Measurements from ENCODE around the gene A2M.

A2M gene

DNA sequence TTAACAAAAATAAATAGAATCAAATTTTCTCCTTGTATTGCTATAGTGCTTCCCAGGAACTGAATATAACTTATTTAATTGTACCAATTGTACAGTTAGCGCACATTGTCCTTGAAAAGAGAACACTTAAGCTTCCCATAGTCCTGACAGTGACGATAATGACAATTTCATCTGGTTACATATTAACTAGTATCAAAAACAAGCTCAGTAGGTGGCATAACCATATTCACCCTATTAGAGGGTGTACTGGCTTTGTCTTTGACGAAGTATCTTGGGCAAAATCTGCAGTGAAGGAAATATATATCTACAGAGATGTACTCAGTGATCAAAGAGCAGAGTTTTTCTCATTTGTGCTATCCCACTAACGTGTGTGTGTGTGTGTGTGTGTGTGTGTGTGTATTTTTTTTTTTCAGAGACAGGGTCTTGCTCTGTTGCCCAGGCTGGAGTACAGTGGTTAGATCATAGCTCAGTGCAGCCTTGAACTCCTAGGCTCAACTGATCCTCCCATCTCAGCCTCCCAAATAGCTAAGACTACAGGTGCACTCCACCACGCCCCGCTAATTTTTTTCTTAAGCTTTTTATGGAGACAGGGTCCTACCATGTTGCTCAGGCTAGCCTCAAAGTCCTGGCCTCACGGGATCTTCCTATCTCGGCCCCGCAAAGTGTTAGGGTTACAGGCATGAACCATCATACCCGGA, 4.9 kb upstream of the A2M start:
- Histone ChIP-seq H3K27ac (ENCODE audit: low read length) (no peak overlapping the region), H3K9me3 (ENCODE audit: control insufficient read depth in 2 of 2, low read length in 2 of 2) (no peaks in the 10 kb centered on the region), H3K27me3 (ENCODE audit: control insufficient read depth in 1 of 2, insufficient read depth in 2 of 2, low read length in 2 of 2) (no peaks in the 10 kb centered on the region), H3K4me3 (ENCODE audit: low read length in 2 of 2) (no peak overlapping the region), H3K9ac (ENCODE audit: low read length in 2 of 2) (no peak overlapping the region), H3K36me3 (ENCODE audit: control insufficient read depth in 2 of 2, insufficient read depth in 2 of 2, low read length in 2 of 2) (no peaks in the 10 kb centered on the region), H3K4me1 (ENCODE audit: control insufficient read depth, insufficient read depth, low read length) (peaks cover 17% of the 10 kb centered on the region)

GRCh38 chr12:9118158-9118557, 2.4 kb upstream of the A2M start:
- Histone ChIP-seq H3K36me3 (ENCODE audit: control insufficient read depth in 2 of 2, insufficient read depth in 2 of 2, low read length in 2 of 2) (no peaks in the 10 kb centered on the region), H3K27me3 (ENCODE audit: control insufficient read depth in 1 of 2, insufficient read depth in 2 of 2, low read length in 2 of 2) (no peaks in the 10 kb centered on the region), H3K9me3 (ENCODE audit: control insufficient read depth in 2 of 2, low read length in 2 of 2) (no peaks in the 10 kb centered on the region), H3K9ac (ENCODE audit: low read length in 2 of 2) (peak overlapping the region in 1 of 2 donors; percentile 6), H3K4me1 (ENCODE audit: control insufficient read depth, insufficient read depth, low read length) (peaks cover 12% of the 10 kb centered on the region), H3K27ac (ENCODE audit: low read length) (peak overlapping the region; percentile 68), H3K4me3 (ENCODE audit: low read length in 2 of 2) (peak overlapping the region; percentile 44 to 55)

DNA sequence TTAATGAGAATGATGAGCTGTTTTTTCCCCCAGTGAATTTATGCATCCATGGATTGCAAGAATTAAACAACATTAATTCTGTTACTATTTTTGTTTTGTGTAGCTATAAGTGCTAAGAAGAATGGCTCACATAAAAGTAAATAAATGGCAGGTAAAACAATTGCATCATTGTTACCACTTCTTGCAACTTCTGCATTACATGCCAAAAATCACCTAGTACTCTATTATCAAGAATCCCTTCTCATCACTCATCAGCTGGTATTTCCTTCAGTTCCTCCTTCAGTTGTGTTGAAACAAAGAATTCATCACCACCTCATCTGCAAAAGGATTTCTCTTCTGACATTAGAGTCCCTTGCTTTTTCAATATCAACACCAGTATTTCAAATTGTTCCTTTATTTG, 773 bp downstream of the A2M start:
- H3K4me1 ChIP-seq (ENCODE audit: control insufficient read depth, insufficient read depth, low read length), result peaks cover 15% of the 10 kb centered on the region

DNA sequence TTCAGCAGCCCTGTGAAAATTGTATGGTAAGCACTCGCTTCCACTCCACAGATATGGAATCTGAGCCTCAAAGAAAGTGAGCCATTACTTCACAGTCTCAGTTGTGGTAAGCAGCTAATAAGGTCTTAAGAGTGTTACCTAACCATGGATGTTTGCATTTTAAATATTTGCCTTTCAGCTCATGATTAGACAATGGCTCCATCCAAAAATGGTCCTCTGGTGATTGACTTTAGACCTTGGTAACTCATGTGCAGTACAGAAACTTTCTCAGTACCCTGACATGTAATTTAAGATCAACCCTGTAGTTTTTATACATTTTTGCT, 1.8 kb downstream of the A2M start:
- Histone ChIP-seq H3K27me3 (ENCODE audit: control insufficient read depth in 1 of 2, insufficient read depth in 2 of 2, low read length in 2 of 2) (no peaks in the 10 kb centered on the region), H3K4me3 (ENCODE audit: low read length in 2 of 2) (peak overlapping the region; percentile 54 to 70), H3K9ac (ENCODE audit: low read length in 2 of 2) (no peak overlapping the region), H3K36me3 (ENCODE audit: control insufficient read depth in 2 of 2, insufficient read depth in 2 of 2, low read length in 2 of 2) (peaks cover 10 to 12% of the 10 kb centered on the region in 2 donors), H3K4me1 (ENCODE audit: control insufficient read depth, insufficient read depth, low read length) (peaks cover 15% of the 10 kb centered on the region), H3K9me3 (ENCODE audit: control insufficient read depth in 2 of 2, low read length in 2 of 2) (no peaks in the 10 kb centered on the region), H3K27ac (ENCODE audit: low read length) (no peak overlapping the region)

More for the DNA sequence above, 773 bp downstream of the A2M start:
- Histone ChIP-seq H3K9me3 (ENCODE audit: control insufficient read depth in 2 of 2, low read length in 2 of 2) (no peaks in the 10 kb centered on the region), H3K27me3 (ENCODE audit: control insufficient read depth in 1 of 2, insufficient read depth in 2 of 2, low read length in 2 of 2) (no peaks in the 10 kb centered on the region), H3K27ac (ENCODE audit: low read length) (peak overlapping the region; percentile 77), H3K4me3 (ENCODE audit: low read length in 2 of 2) (peak overlapping the region; percentile 63 to 70), H3K36me3 (ENCODE audit: control insufficient read depth in 2 of 2, insufficient read depth in 2 of 2, low read length in 2 of 2) (peaks cover 3 to 6% of the 10 kb centered on the region in 2 donors), H3K9ac (ENCODE audit: low read length in 2 of 2) (peak overlapping the region; percentile 22 to 46)

- Histone ChIP-seq H3K27me3 (ENCODE audit: control insufficient read depth in 1 of 2, insufficient read depth in 2 of 2, low read length in 2 of 2) (no peaks in the 10 kb centered on the region), H3K4me3 (ENCODE audit: low read length in 2 of 2) (peak overlapping the region; percentile 54 to 70), H3K9me3 (ENCODE audit: control insufficient read depth in 2 of 2, low read length in 2 of 2) (no peaks in the 10 kb centered on the region), H3K9ac (ENCODE audit: low read length in 2 of 2) (no peak overlapping the region), H3K4me1 (ENCODE audit: control insufficient read depth, insufficient read depth, low read length) (peaks cover 11% of the 10 kb centered on the region), H3K27ac (ENCODE audit: low read length) (peak overlapping the region; percentile 0), H3K36me3 (ENCODE audit: control insufficient read depth in 2 of 2, insufficient read depth in 2 of 2, low read length in 2 of 2) (peaks cover 15 to 17% of the 10 kb centered on the region in 2 donors)
These were observed 2.3 kb downstream of the A2M start for GRCh38 chr12:9113296-9113986.

DNA sequence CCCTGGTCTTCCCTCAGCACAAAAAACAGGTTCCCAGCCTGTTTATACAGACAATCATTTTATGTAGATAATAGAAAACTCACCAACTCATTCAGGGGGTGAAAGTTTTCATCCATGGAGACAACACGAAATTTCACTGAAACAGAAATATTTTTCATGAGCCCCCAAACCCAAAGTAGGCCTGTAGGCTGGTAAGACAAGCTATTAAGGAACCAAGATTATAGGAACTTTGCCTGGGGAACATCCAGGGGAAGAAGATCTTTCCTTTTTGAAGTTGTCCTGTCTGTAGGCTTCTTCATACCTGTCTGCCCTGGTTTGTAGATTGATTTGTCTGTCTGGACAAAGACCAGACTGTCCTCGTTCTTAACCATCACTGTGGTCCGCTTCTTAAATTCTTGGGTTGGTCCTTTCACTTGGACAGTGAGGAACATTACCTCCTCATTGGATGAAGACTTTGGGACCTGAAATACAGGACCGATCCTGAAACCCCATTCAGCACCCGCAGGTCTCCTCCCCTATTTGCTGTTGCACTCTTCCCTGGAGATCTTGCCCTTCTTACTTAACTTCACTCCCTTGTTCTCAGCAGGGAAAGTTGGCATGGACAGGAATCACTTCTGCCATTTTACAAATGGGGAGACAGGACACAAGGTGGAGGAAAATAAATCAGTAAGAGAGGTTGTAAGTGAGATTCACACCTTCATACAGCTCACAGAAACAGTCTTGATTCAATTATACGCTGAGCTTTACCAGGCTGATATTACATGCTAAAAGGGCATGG, 3.5 kb downstream of the A2M start:
- peaks cover 15 to 19% of the 10 kb centered on the region in 2 donors for H3K36me3 ChIP-seq (ENCODE audit: control insufficient read depth in 2 of 2, insufficient read depth in 2 of 2, low read length in 2 of 2)
- H3K9me3 ChIP-seq (ENCODE audit: control insufficient read depth in 2 of 2, low read length in 2 of 2), result no peaks in the 10 kb centered on the region
- peaks cover 7% of the 10 kb centered on the region for H3K4me1 ChIP-seq (ENCODE audit: control insufficient read depth, insufficient read depth, low read length)
- H3K27ac ChIP-seq (ENCODE audit: low read length), result no peak overlapping the region
- no peaks in the 10 kb centered on the region for H3K27me3 ChIP-seq (ENCODE audit: control insufficient read depth in 1 of 2, insufficient read depth in 2 of 2, low read length in 2 of 2)
- H3K4me3 ChIP-seq (ENCODE audit: low read length in 2 of 2), result no peak overlapping the region
- no peak overlapping the region for H3K9ac ChIP-seq (ENCODE audit: low read length in 2 of 2)

DNA sequence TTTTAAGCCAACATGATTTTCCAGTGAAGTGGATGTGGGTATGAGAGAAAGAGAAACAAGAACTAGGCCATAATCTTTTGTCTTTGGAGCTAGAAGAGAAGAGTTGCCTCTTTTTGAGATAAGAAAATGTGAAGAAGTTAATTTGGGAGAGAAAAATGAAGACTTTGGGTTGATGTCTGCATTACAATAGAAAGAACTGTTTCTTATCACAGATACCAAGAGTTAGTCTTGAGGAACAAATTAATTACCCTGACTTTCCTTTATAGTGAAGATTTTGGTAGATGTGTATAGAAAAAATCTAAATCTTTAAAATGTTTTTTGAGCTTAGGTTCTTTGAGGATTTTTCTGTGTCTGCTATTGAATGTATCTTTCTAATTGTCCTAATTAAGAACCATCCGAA, 4.2 kb downstream of the A2M start:
- Histone ChIP-seq H3K27me3 (ENCODE audit: control insufficient read depth in 1 of 2, insufficient read depth in 2 of 2, low read length in 2 of 2) (no peaks in the 10 kb centered on the region), H3K9ac (ENCODE audit: low read length in 2 of 2) (no peak overlapping the region), H3K4me1 (ENCODE audit: control insufficient read depth, insufficient read depth, low read length) (peaks cover 7% of the 10 kb centered on the region), H3K27ac (ENCODE audit: low read length) (no peak overlapping the region), H3K4me3 (ENCODE audit: low read length in 2 of 2) (no peak overlapping the region), H3K9me3 (ENCODE audit: control insufficient read depth in 2 of 2, low read length in 2 of 2) (no peaks in the 10 kb centered on the region), H3K36me3 (ENCODE audit: control insufficient read depth in 2 of 2, insufficient read depth in 2 of 2, low read length in 2 of 2) (peaks cover 21 to 24% of the 10 kb centered on the region in 2 donors)

GRCh38 chr12:9109737-9110491, 5.8 kb downstream of the A2M start:
- no peaks in the 10 kb centered on the region for H3K27me3 ChIP-seq (ENCODE audit: control insufficient read depth in 1 of 2, insufficient read depth in 2 of 2, low read length in 2 of 2)
- no peak overlapping the region for H3K27ac ChIP-seq (ENCODE audit: low read length)
- H3K36me3 ChIP-seq (ENCODE audit: control insufficient read depth in 2 of 2, insufficient read depth in 2 of 2, low read length in 2 of 2), result peaks cover 28 to 30% of the 10 kb centered on the region in 2 donors
- H3K4me1 ChIP-seq (ENCODE audit: control insufficient read depth, insufficient read depth, low read length), result peaks cover 7% of the 10 kb centered on the region
- no peak overlapping the region for H3K4me3 ChIP-seq (ENCODE audit: low read length in 2 of 2)
- H3K9me3 ChIP-seq (ENCODE audit: control insufficient read depth in 2 of 2, low read length in 2 of 2), result no peaks in the 10 kb centered on the region
- no peak overlapping the region for H3K9ac ChIP-seq (ENCODE audit: low read length in 2 of 2)

GRCh38 chr12:9109213-9109522, 6.6 kb downstream of the A2M start:
- H3K9me3 ChIP-seq (ENCODE audit: control insufficient read depth in 2 of 2, low read length in 2 of 2), result no peaks in the 10 kb centered on the region
- H3K27ac ChIP-seq (ENCODE audit: low read length), result no peak overlapping the region
- peaks cover 34% of the 10 kb centered on the region in 2 donors for H3K36me3 ChIP-seq (ENCODE audit: control insufficient read depth in 2 of 2, insufficient read depth in 2 of 2, low read length in 2 of 2)
- H3K4me1 ChIP-seq (ENCODE audit: control insufficient read depth, insufficient read depth, low read length), result peaks cover 7% of the 10 kb centered on the region
- H3K4me3 ChIP-seq (ENCODE audit: low read length in 2 of 2), result no peak overlapping the region
- H3K27me3 ChIP-seq (ENCODE audit: control insufficient read depth in 1 of 2, insufficient read depth in 2 of 2, low read length in 2 of 2), result no peaks in the 10 kb centered on the region
- no peak overlapping the region for H3K9ac ChIP-seq (ENCODE audit: low read length in 2 of 2)

DNA sequence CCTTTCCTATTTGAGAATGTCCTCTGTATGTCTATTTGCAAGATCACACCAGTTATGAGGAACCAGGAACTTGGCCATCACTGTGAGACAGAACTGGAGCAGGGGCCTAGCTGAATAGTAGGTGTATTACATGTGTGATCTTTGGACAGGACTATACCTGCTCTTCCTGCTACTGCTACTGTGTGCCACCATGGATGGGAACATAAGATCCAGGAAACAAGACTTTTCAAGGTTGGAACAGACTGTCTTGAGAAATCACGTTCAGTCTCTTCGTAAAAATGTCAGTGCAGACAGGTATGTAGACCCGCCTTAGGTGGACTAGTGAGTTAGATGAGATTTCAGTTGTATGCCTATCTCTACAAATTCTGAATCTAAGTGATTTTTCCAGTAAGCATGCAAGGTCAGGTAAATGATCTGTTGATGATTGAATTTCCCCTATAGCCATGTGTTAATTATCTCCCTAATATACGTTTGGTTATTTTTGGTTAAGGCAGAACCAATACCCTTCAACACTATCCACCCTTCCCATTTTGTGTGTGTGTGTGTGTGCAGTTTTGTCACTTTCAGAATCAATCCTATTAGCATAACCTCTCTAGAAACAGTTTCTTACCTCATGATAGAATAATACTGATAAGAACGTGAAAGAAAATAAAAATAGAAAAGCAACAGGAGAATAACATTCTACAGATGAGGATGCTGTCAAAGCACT, 7.1 kb downstream of the A2M start:
- H3K27ac ChIP-seq (ENCODE audit: low read length), result no peak overlapping the region
- no peak overlapping the region for H3K9ac ChIP-seq (ENCODE audit: low read length in 2 of 2)
- H3K4me3 ChIP-seq (ENCODE audit: low read length in 2 of 2), result no peak overlapping the region
- H3K4me1 ChIP-seq (ENCODE audit: control insufficient read depth, insufficient read depth, low read length), result peaks cover 7% of the 10 kb centered on the region
- peaks cover 37 to 39% of the 10 kb centered on the region in 2 donors for H3K36me3 ChIP-seq (ENCODE audit: control insufficient read depth in 2 of 2, insufficient read depth in 2 of 2, low read length in 2 of 2)
- H3K9me3 ChIP-seq (ENCODE audit: control insufficient read depth in 2 of 2, low read length in 2 of 2), result no peaks in the 10 kb centered on the region
- H3K27me3 ChIP-seq (ENCODE audit: control insufficient read depth in 1 of 2, insufficient read depth in 2 of 2, low read length in 2 of 2), result no peaks in the 10 kb centered on the region

Data from stomach smooth muscle (tissue), 2 donors.